ENCODE results near the gene PCK2.
"Not testable (repeated sequence)": the region's sequence is repeated elsewhere in the genome, so short reads cannot be mapped to it uniquely, and the experiment has no call there.

PCK2 gene

GRCh38 chr14:24093901-24094840, at the start of gene PCK2:
TSS of gene PCK2 (plus strand) at chr14:24094311. CDS start at chr14:24094406, 95 bp downstream.
- peak; percentile 94 for DNase-seq (ENCODE audit: low read depth, low spot score)

- DNase-seq (ENCODE audit: low read depth, low spot score): not testable (repeated sequence)
Measured at GRCh38 chr14:24049002-24049401, 45.1 kb upstream of the PCK2 start.

- DNase-seq (ENCODE audit: low read depth, low spot score): not testable (repeated sequence)
Measured at GRCh38 chr14:24050753-24051152, 43.4 kb upstream of the PCK2 start.

- DNase-seq (ENCODE audit: low read depth, low spot score): peak; percentile 35
Measured at GRCh38 chr14:24051176-24051788, 42.8 kb upstream of the PCK2 start.

- DNase-seq (ENCODE audit: low read depth, low spot score): peak; percentile 72
Measured at GRCh38 chr14:24051789-24052655, 42.1 kb upstream of the PCK2 start, which contains the start of gene CARMIL3. TSS of gene CARMIL3 (plus strand) at chr14:24052009. CDS start at chr14:24052154, 145 bp downstream.

- DNase-seq (ENCODE audit: low read depth, low spot score): no peak
Measured at GRCh38 chr14:24052656-24053547, 41.2 kb upstream of the PCK2 start.

GRCh38 chr14:24053548-24054323, 40.4 kb upstream of the PCK2 start:
- no peak for DNase-seq (ENCODE audit: low read depth, low spot score)

- DNase-seq (ENCODE audit: low read depth, low spot score): no peak
Measured at GRCh38 chr14:24054324-24054641, 39.8 kb upstream of the PCK2 start.

GRCh38 chr14:24054646-24055045, 39.5 kb upstream of the PCK2 start:
- DNase-seq (ENCODE audit: low read depth, low spot score): no peak

- no peak for DNase-seq (ENCODE audit: low read depth, low spot score)
Measured at GRCh38 chr14:24055971-24056799, 37.9 kb upstream of the PCK2 start.

- no peak for DNase-seq (ENCODE audit: low read depth, low spot score)
Measured at GRCh38 chr14:24056800-24057184, 37.3 kb upstream of the PCK2 start.

- no peak for DNase-seq (ENCODE audit: low read depth, low spot score)
Measured at GRCh38 chr14:24057271-24057670, 36.8 kb upstream of the PCK2 start.

GRCh38 chr14:24057867-24058259, 36.2 kb upstream of the PCK2 start:
- no peak for DNase-seq (ENCODE audit: low read depth, low spot score)

- DNase-seq (ENCODE audit: low read depth, low spot score): peak; percentile 68
Measured at GRCh38 chr14:24058260-24058950, 35.7 kb upstream of the PCK2 start.

- DNase-seq (ENCODE audit: low read depth, low spot score): peak; percentile 24
Measured at GRCh38 chr14:24058951-24059475, 35.1 kb upstream of the PCK2 start.

GRCh38 chr14:24059841-24060388, 34.2 kb upstream of the PCK2 start:
- no peak for DNase-seq (ENCODE audit: low read depth, low spot score)

GRCh38 chr14:24060443-24060842, 33.7 kb upstream of the PCK2 start:
- DNase-seq (ENCODE audit: low read depth, low spot score): no peak
